Fibroblast of lung (primary cell): ENCODE data around the gene PTPRE. TPM values are rescaled to one million over a fixed set of nuclear protein-coding genes. Genes with fewer than 3 reads are reported as not detected.

Source experiments
- DNase-seq, 2 donors: peaks; one replicate each; pipeline versions ENCODE4 v3.0.0 to v3.0.0-alpha.2; 2010; ENCODE audit warnings: low read depth in 2 of 2
- H2AFZ ChIP-seq: 2 replicates; pipeline ENCODE4 v1.5.1; 2012; ENCODE audit warnings: low read length, control low read depth, inconsistent platforms
- H3K27ac ChIP-seq: 2 replicates; pipeline ENCODE4 v1.5.1; 2011; ENCODE audit warnings: low read length, control low read depth; ENCODE audit not compliant: insufficient read depth
- H3K27me3 ChIP-seq: 2 replicates; pipeline ENCODE4 v1.5.1; 2011; ENCODE audit warnings: mild to moderate bottlenecking, low read length; ENCODE audit not compliant: control insufficient read depth, insufficient read depth
- H3K36me3 ChIP-seq: 2 replicates; pipeline ENCODE4 v1.5.1; 2011; ENCODE audit warnings: low read length; ENCODE audit not compliant: control insufficient read depth, insufficient read depth
- H3K4me1 ChIP-seq: 2 replicates; pipeline ENCODE4 v1.5.1; 2011; ENCODE audit warnings: low read length; ENCODE audit not compliant: control insufficient read depth, insufficient read depth; ENCODE audit errors: extremely low read depth
- H3K4me2 ChIP-seq: 2 replicates; pipeline ENCODE4 v1.5.1; 2011; ENCODE audit warnings: low read length, control low read depth; ENCODE audit not compliant: insufficient read depth; ENCODE audit errors: extremely low read depth
- H3K4me3 ChIP-seq, 4 experiments: fragments of 200-600 bp in 1 of 4; sonication (generic) in 1 of 4; replicated peaks in 1 of 4; 2 replicates each; pipeline ENCODE4 v1.5.1; 2011 to 2016; ENCODE audit warnings: low read length in 4 of 4, low read depth in 3 of 4, mild to moderate bottlenecking in 3 of 4, control low read depth in 2 of 4, inconsistent platforms in 1 of 4, mixed read lengths in 1 of 4; ENCODE audit not compliant: insufficient read depth in 1 of 4; ENCODE audit errors: control extremely low read depth in 1 of 4
- H3K79me2 ChIP-seq: 2 replicates; pipeline ENCODE4 v1.5.1; 2012; ENCODE audit warnings: mild to moderate bottlenecking, low read length, inconsistent platforms; ENCODE audit not compliant: control insufficient read depth, insufficient read depth
- H3K9ac ChIP-seq: 2 replicates; pipeline ENCODE4 v1.5.1; 2011; ENCODE audit warnings: mild to moderate bottlenecking, low read length, control low read depth; ENCODE audit not compliant: insufficient read depth
- H3K9me3 ChIP-seq: 2 replicates; pipeline ENCODE4 v1.5.1; 2012; ENCODE audit warnings: low read depth, low read length; ENCODE audit not compliant: control insufficient read depth, insufficient read depth
- H4K20me1 ChIP-seq: 2 replicates; pipeline ENCODE4 v1.5.1; 2011; ENCODE audit warnings: low read length; ENCODE audit not compliant: control insufficient read depth, insufficient read depth; ENCODE audit errors: extremely low read depth
- CTCF ChIP-seq, 2 donors: IDR thresholded peaks in 1 of 2; conservative IDR thresholded peaks in 1 of 2; 1 replicate in 1 of 2; 2 replicates in 1 of 2; pipeline ENCODE4 v1.5.1; 2011 to 2012; ENCODE audit warnings: low read length in 2 of 2, control low read depth in 1 of 2, inconsistent platforms in 1 of 2, low read depth in 1 of 2, mild to moderate bottlenecking in 1 of 2
- EZH2 ChIP-seq: IDR thresholded peaks from 2 replicates; pipeline ENCODE4 v1.5.1; 2012; ENCODE audit warnings: low read length, control low read depth, mild to moderate bottlenecking; ENCODE audit errors: missing control alignments
- polyA plus RNA-seq, 2 donors: library from polyadenylated mRNA; depleted of rRNA in 1 of 2; stranded (reverse) in 1 of 2; unstranded in 1 of 2; fragments of >200 nt; gene quantifications; 2 replicates each; pipeline ENCODE4 v1.2.1, GENCODE V29; 2011 to 2012; ENCODE audit warnings: missing spikeins in 1 of 2
- total RNA-seq: library from RNA; depleted of rRNA; stranded (reverse); fragments of >200 nt; gene quantifications from 2 replicates; pipeline ENCODE4 v1.2.1, GENCODE V29; 2014

The PTPRE gene
- total and polyA plus RNA-seq, 2 donors (not counting 1 experiment from before 2014, with no cell fraction given), result 0.75 to 1.8 TPM

- H3K79me2 ChIP-seq, result no peaks in the 10 kb centered on the region
- no peak overlapping the region for H3K4me3 ChIP-seq
- H3K4me1 ChIP-seq, result no peaks in the 10 kb centered on the region
- H3K36me3 ChIP-seq, result no peaks in the 10 kb centered on the region
- no peak for DNase-seq
- no peaks in the 10 kb centered on the region for H3K27me3 ChIP-seq
- no peak overlapping the region for H2AFZ ChIP-seq
- H4K20me1 ChIP-seq, result no peaks in the 10 kb centered on the region
- H3K9me3 ChIP-seq, result no peaks in the 10 kb centered on the region
- H3K27ac ChIP-seq, result no peak overlapping the region
- no peak overlapping the region for H3K4me2 ChIP-seq
- TF ChIP-seq EZH2, result no peak
- no peak for TF ChIP-seq CTCF (conservative IDR thresholded peaks at IDR 0.05 in 1 of 2, IDR thresholded peaks at IDR 0.05 in 1 of 2; ENCODE audit: low read depth in 1 of 2, low read length in 2 of 2)
- H3K9ac ChIP-seq, result no peak overlapping the region
Observed at GRCh38 chr10:128046156-128046952, 139.5 kb downstream of the PTPRE start.

GRCh38 chr10:128046953-128047290, 140.0 kb downstream of the PTPRE start:
- Histone ChIP-seq H3K9ac (no peak overlapping the region), H2AFZ (no peak overlapping the region), H3K4me2 (no peak overlapping the region), H3K4me3 (no peak overlapping the region), H3K79me2 (no peaks in the 10 kb centered on the region), H3K27me3 (no peaks in the 10 kb centered on the region), H3K9me3 (no peaks in the 10 kb centered on the region), H3K36me3 (no peaks in the 10 kb centered on the region), H4K20me1 (no peaks in the 10 kb centered on the region), H3K4me1 (no peaks in the 10 kb centered on the region), H3K27ac (no peak overlapping the region)
- TF ChIP-seq EZH2, result no peak
- no peak for TF ChIP-seq CTCF (conservative IDR thresholded peaks at IDR 0.05 in 1 of 2, IDR thresholded peaks at IDR 0.05 in 1 of 2; ENCODE audit: low read depth in 1 of 2, low read length in 2 of 2)
- DNase-seq, result no peak

- no peaks in the 10 kb centered on the region for H3K4me1 ChIP-seq
- no peaks in the 10 kb centered on the region for H3K79me2 ChIP-seq
Observed at GRCh38 chr10:128047351-128047750, 140.4 kb downstream of the PTPRE start.

More at GRCh38 chr10:128047351-128047750, 140.4 kb downstream of the PTPRE start:
- H3K27ac ChIP-seq, result no peak overlapping the region
- no peaks in the 10 kb centered on the region for H3K36me3 ChIP-seq
- DNase-seq, result peak in 1 of 2 donors; percentile 56
- no peak for TF ChIP-seq EZH2
- no peak for TF ChIP-seq CTCF (conservative IDR thresholded peaks at IDR 0.05 in 1 of 2, IDR thresholded peaks at IDR 0.05 in 1 of 2; ENCODE audit: low read depth in 1 of 2, low read length in 2 of 2)
- no peaks in the 10 kb centered on the region for H4K20me1 ChIP-seq
- no peak overlapping the region for H2AFZ ChIP-seq
- no peaks in the 10 kb centered on the region for H3K9me3 ChIP-seq
- H3K27me3 ChIP-seq, result no peaks in the 10 kb centered on the region
- H3K4me3 ChIP-seq, result no peak overlapping the region
- no peak overlapping the region for H3K4me2 ChIP-seq
- H3K9ac ChIP-seq, result no peak overlapping the region
